HL-60 (cell line): Measurements from ENCODE around the gene NAALADL2.

Experiments used
- DNase-seq, 2 experiments: peaks; one replicate each; pipeline ENCODE4 v3.0.0-alpha.2; 2010 to 2020; ENCODE audit warnings: low read depth in 1 of 2, low spot score in 1 of 2
- H3K27ac ChIP-seq: fragments of 250-450 bp; sonication (Bioruptor Pico); replicated peaks from 2 replicates; pipeline ENCODE4 v1.5.1; 2020; ENCODE audit warnings: mild to moderate bottlenecking, moderate library complexity
- H3K27me3 ChIP-seq: fragments of 250-450 bp; sonication (Bioruptor Pico); 2 replicates; pipeline ENCODE4 v1.5.1; 2021; ENCODE audit warnings: mild to moderate bottlenecking, moderate library complexity; ENCODE audit not compliant: insufficient read depth, poor library complexity, severe bottlenecking
- H3K4me3 ChIP-seq: replicated peaks from 2 replicates; pipeline ENCODE4 v1.5.1; 2011; ENCODE audit warnings: mild to moderate bottlenecking, control low read depth, low read length; ENCODE audit not compliant: insufficient read depth
- GABPA ChIP-seq: IDR thresholded peaks from 2 replicates; pipeline ENCODE4 v1.6.1; 2012; ENCODE audit warnings: low read depth
- POLR2AphosphoS5 ChIP-seq: IDR thresholded peaks from 2 replicates; pipeline ENCODE4 v1.6.1; 2012; ENCODE audit warnings: low read depth
- SPI1 ChIP-seq: IDR thresholded peaks from 2 replicates; pipeline ENCODE4 v1.6.1; 2012; ENCODE audit warnings: low read depth, mild to moderate bottlenecking, borderline replicate concordance
- TF ChIP-seq, protein P1 (sequence below): IDR thresholded peaks from one replicate; pipeline ENCODE4 v1.5.1; 2011; ENCODE audit warnings: low read length, control low read depth, inconsistent platforms; ENCODE audit not compliant: insufficient read depth
- TF ChIP-seq, protein P2 (sequence below): IDR thresholded peaks from 2 replicates; pipeline ENCODE4 v1.6.1; 2012; ENCODE audit warnings: low read depth; ENCODE audit not compliant: insufficient replicate concordance

The NAALADL2 gene

DNA sequence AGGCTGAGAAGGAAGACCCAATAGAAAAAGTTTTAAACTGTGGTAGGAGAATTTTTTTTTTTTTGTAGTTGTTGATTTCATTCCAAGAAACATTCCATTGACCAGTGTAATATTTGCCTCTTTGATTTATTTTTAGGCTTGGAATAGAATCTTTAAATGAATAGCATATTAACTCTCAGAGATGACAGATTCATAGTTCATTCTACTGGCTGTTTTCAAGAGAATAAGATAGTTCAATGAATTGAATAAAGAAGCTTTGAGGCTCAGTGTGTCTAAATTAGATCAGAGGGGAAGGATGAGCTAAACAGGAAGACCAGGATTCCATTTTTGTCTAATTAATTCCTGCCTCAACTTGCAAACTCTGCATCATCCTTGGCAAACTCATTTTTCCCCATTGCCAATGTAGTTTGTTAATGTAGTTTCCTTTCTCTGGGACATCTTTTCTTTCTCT is 98.4 kb downstream of the NAALADL2 start:
- no peaks in the 10 kb centered on the region for H3K27me3 ChIP-seq
- DNase-seq = no peak
- no peak overlapping the region for H3K27ac ChIP-seq
- TF ChIP-seq POLR2AphosphoS5 (no peak), GABPA (no peak), SPI1 (no peak)
- TF ChIP-seq, protein P1, sequence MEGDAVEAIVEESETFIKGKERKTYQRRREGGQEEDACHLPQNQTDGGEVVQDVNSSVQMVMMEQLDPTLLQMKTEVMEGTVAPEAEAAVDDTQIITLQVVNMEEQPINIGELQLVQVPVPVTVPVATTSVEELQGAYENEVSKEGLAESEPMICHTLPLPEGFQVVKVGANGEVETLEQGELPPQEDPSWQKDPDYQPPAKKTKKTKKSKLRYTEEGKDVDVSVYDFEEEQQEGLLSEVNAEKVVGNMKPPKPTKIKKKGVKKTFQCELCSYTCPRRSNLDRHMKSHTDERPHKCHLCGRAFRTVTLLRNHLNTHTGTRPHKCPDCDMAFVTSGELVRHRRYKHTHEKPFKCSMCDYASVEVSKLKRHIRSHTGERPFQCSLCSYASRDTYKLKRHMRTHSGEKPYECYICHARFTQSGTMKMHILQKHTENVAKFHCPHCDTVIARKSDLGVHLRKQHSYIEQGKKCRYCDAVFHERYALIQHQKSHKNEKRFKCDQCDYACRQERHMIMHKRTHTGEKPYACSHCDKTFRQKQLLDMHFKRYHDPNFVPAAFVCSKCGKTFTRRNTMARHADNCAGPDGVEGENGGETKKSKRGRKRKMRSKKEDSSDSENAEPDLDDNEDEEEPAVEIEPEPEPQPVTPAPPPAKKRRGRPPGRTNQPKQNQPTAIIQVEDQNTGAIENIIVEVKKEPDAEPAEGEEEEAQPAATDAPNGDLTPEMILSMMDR = no peak
- TF ChIP-seq, protein P2, sequence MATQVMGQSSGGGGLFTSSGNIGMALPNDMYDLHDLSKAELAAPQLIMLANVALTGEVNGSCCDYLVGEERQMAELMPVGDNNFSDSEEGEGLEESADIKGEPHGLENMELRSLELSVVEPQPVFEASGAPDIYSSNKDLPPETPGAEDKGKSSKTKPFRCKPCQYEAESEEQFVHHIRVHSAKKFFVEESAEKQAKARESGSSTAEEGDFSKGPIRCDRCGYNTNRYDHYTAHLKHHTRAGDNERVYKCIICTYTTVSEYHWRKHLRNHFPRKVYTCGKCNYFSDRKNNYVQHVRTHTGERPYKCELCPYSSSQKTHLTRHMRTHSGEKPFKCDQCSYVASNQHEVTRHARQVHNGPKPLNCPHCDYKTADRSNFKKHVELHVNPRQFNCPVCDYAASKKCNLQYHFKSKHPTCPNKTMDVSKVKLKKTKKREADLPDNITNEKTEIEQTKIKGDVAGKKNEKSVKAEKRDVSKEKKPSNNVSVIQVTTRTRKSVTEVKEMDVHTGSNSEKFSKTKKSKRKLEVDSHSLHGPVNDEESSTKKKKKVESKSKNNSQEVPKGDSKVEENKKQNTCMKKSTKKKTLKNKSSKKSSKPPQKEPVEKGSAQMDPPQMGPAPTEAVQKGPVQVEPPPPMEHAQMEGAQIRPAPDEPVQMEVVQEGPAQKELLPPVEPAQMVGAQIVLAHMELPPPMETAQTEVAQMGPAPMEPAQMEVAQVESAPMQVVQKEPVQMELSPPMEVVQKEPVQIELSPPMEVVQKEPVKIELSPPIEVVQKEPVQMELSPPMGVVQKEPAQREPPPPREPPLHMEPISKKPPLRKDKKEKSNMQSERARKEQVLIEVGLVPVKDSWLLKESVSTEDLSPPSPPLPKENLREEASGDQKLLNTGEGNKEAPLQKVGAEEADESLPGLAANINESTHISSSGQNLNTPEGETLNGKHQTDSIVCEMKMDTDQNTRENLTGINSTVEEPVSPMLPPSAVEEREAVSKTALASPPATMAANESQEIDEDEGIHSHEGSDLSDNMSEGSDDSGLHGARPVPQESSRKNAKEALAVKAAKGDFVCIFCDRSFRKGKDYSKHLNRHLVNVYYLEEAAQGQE = no peak
- H3K4me3 ChIP-seq = no peak overlapping the region

DNA sequence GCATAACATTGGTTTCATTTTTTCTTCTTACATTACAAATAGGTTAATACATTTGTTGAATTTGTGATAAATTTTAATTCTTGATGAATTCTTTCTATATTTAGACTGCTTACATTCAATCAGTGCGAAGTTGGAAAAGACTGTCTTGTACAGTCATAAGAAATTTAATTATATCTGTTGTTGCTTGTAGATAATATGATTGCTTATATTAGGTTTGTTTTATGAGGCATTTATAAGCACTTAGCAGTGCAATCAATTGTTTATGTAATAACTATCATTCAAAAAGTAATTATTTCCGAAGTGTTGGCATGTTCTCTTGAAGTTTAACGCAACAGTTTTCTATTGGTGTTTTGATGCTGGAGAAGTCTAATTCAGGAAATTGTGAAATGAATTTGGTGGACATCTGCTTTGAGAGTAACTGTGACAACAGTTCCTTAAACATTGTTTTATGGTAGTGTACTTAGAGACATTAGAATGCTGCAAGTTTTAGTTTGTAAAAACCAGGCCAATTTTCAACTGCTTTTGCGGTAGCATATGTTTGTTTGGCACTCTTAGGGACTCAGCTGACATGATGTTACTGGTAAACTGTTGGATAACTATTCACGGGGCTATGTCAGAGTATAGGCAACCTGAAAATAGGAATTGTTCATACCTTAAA is 99.7 kb downstream of the NAALADL2 start:
- TF ChIP-seq, protein P1 = no peak
- TF ChIP-seq SPI1 (peak; percentile 58; the same call in 1 of the 2 replicates), POLR2AphosphoS5 (no peak), GABPA (no peak)
- TF ChIP-seq, protein P2 = no peak
- H3K27me3 ChIP-seq = no peaks in the 10 kb centered on the region
- no peak overlapping the region for H3K4me3 ChIP-seq
- H3K27ac ChIP-seq = peak overlapping the region; percentile 96
- DNase-seq = peak; percentile 20 to 45

DNA sequence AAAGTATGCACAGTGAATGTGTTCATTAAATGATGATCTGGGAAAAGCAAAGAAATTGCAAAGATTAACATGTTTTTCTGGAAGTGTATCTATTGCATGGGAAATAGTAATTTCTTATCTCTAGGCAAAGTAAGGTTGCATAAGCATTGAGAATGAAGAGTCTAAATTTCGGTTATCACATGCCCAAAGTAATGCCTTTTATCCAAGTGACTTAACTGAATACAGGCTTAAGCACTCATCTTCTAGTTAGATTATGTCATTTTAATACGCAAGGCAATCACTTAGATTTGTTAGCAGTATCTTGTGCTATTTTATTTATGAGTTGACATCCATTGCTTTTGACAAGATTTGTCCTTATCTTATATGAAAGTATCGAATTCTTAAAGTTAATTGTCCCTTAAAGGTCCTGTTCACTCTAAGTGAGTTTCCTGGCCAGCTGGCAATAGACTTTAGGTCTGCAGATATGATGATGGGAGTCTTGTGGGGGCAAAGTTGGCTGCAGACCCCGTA is 100.5 kb downstream of the NAALADL2 start:
- Histone ChIP-seq H3K27ac (peak overlapping the region; percentile 96), H3K27me3 (no peaks in the 10 kb centered on the region), H3K4me3 (no peak overlapping the region)
- TF ChIP-seq SPI1 = no peak
- TF ChIP-seq, protein P2 = no peak
- no peak for DNase-seq
